Activated T-cell treated with anti-CD3 and anti-CD28 coated beads for 4 hours (primary cell): ENCODE data around the gene ILDR1.

Experiments used
- DNase-seq: peaks from one replicate; pipeline ENCODE4 v3.0.0-alpha.2; 2020

ILDR1 gene

DNA sequence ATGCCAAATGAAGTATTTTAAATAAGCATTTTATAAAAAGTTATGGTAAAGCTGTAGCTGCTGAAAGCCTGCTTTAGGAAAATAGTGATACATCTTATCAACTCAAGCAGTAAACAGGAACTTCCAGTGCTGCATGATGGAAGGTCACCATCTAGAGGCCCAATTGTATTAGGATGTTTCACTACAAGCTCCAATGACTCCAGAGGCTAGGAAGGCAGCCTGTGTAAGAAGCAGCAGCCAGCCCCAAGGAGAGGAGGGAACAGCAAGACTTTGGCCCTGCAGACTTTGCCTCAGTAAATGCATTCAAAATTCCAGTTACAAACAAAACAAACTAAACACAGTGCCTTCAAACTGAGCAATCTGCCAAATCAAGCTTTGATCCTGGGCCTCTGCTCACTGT lies 32.1 kb downstream of the ILDR1 start:
- DNase-seq = no peak

GRCh38 chr3:121988146-121988545 lies 33.9 kb downstream of the ILDR1 start:
- no peak for DNase-seq

- DNase-seq = no peak
Measured at GRCh38 chr3:121985846-121986245, 36.2 kb downstream of the ILDR1 start.

DNA sequence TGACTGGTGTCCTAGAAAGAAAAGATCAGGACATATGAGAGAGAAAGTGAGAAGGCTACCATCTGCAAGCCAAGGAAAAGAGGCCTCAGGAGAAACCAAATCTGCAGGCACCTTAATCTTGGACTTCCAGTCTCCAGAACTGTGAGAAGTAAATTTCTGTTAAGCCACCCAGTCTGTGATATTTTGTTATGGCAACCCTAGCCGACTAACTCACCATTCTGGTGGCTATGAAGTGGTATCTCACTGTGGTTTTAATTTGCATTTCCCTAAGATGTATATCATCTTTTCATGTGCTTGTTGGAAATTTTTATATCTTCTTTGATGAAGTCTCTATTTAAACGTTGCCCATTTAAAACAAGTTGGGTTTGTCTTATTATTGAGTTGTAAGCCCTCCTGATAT lies 40.6 kb downstream of the ILDR1 start:
- DNase-seq = no peak

- DNase-seq = no peak
Measured at GRCh38 chr3:121980450-121980796, 41.6 kb downstream of the ILDR1 start.

GRCh38 chr3:121979734-121980449 lies 42.2 kb downstream of the ILDR1 start:
- no peak for DNase-seq

DNA sequence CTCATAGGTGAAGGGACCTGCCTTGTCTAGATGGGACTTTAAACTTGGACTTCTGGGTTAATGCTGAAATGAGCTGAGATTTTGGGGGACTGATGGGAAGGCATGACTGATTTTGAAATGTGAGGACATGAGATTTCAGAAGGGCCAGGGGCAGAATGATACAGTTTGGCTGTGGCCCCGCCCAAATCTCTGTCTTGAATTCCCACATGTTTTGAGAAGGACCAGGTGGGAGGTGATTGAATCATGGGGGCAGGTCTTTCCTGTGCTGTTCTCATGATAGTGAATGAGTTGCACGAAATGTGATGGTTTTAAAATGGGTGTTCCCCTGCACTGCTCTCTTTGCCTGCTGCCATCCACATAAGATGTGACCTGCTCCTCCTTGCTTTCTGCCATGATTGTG lies 42.8 kb downstream of the ILDR1 start:
- DNase-seq = no peak

DNA sequence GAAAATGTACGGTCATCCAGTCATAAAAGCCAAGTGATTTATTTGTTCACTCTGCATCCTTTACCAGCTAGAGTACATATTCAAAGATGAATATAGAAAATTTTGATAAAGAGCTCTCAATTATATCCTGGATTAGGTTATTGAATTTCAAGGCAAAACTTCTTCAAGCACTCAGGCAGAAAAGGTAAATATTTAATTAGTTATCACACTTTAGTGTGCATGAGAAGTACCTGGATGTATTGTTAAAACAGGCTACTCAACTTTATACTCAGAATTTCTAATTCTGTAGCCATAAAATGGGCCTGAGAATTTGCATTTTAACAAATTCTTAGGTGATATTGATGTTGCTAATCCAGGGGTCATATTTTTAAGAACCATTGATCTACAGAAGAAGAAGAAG lies 45.3 kb downstream of the ILDR1 start:
- DNase-seq = no peak

DNA sequence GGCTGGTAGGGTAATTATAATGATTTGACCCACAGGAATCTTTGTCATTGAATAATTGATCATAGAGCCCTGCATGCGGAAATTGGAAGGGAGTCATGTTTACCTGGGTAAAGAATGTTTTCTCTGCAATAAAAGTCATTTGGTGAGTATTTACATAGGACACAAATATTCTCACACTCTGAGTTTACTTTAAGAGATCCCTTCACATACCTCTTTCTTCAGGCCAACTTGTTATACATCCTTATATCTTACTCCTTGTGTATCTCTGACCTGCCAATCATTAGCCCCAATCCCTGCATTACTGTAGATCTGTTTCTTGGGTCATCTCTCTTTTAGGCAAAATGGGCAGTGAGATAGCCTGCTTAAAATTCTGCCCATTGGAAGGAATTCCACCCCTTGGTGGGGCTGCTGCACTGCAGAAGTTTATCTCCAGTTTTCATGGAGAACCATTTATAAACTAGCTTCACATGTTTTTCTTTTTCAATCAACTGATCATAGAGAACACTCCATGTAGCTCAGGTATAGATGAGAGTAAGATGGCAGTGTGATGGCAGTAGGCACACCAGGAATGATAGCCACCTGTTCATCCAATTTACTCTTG lies 46.2 kb downstream of the ILDR1 start:
- DNase-seq = no peak

DNA sequence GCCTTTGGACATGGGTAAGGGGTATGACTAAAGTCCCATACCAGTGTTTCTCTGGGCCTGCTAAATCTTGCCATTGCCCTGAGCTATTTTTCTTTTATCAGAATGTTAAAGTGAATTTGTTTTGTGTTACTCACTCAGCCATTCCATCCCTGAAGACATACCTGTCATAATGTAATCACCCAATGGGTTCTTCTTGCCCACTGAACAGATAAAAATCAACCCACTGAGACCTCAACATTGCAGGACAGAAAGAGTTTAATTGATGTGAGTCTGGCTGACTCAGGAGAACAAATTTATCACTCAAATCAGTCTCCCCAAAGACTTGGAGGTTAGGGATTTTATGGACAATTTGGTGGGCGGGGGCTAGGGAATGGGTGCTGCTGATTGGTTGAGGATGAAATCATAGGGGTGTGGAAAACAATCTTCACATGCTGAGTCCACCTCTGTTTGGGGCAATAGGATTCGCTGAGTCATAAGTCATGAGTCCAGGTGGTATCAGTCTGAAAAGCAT lies 47.4 kb downstream of the ILDR1 start:
- DNase-seq = no peak

DNA sequence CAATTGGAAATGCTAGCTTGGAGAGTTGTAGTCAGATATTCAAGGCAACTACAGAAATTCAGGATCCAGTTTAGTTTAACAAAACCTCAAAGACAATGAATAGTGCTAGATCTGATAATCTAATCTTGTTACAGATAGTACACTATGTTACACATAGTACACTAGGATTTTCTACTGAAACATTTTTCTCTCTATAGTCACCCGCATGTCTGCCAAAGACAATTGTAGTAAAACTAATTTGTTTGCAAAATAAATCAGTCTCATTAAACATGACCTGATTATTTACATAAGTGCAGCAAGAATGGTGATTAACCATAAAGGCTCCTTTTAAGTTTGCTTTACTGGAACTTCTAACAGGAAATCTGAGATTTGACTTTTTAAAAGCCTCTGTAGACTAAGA lies 52.0 kb downstream of the ILDR1 start:
- DNase-seq = no peak

DNA sequence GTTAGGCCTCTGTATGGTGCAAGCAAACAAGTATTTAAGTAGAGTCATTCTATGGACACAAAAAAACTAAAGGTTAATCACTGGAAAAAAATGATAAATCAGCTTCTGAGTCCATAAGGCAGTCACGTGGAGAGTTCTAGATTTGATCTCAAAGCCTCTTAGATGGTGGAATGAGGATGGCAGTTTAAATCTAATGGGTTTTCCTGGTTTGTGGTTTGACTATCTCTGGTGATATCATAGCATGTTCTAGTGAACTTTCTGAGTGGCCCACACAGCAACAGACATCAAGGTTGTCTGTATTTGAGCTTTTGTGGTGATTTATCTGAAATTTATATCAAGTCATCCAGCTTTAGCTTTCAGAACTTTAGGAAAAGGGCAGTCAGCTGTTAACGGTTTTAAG lies 52.4 kb downstream of the ILDR1 start:
- no peak for DNase-seq

DNA sequence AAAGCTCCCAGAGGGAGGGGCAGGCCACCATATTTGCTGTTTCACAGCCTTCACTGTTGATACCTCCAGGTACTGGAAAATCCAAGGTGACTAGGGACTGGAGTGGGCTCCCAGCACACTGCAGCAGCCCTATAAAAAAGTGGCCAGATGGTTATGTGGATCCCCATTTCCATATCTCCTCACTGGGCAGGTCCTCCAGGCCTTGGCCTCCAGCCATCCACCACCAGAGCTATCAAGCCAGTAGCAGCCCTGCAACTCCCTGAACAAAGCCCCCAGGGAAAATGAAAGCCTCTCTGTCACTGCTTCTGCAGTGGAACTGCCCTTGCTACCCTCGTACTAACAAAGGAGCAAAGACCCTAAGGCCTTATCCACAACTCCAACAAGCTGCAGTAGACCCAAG lies 58.4 kb downstream of the ILDR1 start:
- DNase-seq = no peak

GRCh38 chr3:121962443-121962842 lies 59.6 kb downstream of the ILDR1 start:
- no peak for DNase-seq

- no peak for DNase-seq
Measured at GRCh38 chr3:121961283-121961682, 60.8 kb downstream of the ILDR1 start.

DNA sequence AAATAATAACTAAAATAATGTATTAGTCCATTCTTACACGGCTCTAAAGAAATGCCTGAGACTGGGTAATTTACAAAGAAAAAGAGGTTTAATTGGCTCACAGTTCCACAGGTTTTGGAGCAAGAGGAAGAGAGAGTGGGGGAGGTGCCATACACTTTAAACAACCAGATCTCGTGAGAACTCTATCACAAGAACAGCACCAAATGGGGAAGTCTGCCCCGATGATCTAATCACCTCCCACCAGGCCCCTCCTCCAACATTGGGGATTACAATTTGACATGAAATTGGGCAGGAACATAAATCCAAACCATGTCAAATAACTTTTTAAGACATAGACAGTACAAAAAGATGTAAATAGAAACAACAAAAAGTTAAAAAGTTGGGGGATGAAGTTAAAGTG lies 63.2 kb downstream of the ILDR1 start:
- DNase-seq = no peak

DNA sequence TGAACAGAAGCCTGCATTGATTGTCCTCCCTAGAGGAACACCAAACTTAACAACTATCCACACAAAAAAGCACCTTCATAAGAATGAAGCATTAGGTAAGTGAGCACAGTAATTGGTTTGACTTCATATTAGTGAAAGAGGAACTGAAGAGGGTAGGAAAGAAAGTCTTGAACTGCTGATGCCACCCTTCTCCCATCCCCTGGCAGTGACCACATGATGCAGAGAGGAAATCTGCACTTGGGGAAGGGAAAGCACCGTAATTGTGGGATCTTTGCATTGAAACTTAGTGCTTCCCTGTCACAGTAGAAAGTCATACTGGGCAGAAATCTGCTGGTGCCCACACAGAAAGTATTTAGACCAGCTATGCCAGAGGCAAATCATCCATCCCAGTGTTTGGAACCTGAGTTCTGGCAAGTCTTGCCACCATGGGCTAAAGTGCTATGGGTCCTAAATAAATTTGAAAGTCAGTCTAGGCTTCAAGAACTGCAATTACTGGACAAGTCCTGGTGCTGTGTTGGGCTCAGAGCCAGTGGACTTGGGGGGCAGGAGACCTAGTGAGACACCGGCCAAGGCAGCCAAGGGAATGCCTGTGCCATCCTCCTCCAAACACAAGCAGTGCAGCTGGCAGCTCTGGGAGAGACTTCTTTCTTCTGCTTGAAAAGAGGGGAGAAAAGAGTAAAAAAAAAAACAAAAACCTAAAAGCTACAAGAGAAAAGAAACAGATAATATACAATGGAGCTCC lies 64.2 kb downstream of the ILDR1 start:
- DNase-seq = no peak

GRCh38 chr3:121956363-121956762 lies 65.7 kb downstream of the ILDR1 start:
- DNase-seq = no peak

DNA sequence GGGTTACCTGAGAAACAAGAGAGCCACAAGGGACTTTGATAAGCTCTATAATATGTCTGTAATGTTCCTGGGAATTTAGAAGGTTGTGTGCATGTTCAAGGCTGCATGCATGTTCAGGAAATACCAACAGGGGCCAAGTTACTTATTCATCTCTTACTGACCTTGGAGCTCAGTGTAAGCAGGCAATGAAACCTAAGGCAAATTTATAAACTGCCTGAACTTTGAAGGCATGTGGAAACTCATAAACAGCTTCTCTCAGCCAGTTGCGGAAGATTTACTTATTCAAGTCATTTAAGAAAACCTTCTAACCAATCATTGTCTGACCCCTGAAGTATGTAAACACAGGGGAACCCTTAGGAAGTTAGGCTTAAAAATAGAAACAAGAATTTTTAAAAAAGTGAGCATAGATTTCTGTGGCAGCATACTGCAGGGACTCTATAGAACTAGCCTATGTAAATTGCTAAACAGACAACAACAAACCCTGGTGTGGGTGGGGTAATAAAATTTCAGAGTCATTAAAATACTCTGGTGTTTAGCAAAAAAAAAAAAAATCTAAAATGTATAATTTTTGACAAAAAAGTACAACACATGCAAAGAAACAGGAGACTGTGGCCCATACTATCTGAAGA lies 70.6 kb downstream of the ILDR1 start:
- DNase-seq = no peak

DNA sequence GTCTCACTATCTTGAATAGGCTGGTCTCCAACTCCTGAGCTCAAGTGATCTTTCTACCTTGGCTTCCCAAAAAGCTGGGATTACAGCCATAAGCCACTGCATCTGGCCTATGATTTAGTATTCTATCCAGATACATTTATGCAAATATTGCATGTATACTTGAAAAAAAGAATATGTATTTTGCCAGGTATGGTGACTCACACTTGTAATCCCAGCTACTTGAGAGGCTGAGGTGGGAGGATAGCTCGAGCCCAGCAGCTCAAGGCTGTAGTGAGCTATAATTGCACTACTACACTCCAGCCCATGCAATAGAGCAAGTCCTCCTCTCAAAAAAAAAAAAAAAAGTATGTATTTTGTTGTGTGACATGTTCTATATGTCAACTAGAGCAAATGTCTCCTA lies 73.4 kb downstream of the ILDR1 start:
- DNase-seq = no peak

DNA sequence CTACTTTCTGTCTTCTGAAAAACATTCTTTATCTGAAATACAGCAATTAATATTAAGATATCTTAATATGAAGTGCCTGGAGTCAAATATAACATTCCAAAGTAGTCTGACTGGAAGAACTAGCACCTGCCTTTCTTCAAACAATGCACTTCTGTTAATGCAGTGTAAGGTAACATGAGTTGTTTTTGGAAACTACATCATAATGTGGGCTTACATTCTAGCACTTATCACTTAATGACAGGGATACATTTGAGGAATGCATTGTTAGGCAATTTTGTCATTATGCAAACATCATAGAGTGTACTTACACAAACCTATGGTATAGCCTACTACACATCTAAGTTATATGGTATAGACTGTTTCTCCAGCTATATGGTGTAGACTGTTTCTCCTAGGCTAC lies 78.6 kb downstream of the ILDR1 start:
- no peak for DNase-seq

DNA sequence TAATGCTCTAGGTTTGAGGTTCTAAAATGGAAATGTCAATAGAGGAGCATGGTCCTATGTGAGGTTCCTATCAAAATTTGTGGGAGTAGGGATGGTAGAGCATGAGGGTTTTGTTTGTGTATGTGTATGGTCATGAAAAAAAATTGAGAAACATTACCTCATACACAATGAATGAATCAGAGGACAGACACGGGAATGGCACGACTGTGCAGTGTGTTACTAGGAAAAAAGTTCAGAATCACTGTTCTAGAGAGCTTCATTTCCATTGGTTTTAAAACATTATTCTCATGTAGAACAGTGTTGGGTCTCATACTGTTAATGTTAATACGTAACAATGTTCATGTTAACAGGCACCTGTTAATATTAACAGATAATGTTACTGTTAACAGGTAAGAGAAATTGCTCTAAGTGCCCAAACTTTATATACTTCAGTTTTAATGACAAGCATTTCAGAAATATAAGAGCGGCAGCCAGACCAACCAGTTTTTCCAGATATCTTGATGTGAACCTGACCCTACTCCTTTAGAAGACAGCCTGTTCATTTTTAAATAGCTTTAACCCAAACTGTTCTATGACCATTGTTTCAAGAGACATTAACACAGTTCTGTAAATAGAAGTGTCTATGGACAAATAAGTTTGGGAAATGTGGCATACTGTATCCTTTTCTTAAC lies 79.8 kb downstream of the ILDR1 start:
- no peak for DNase-seq

DNA sequence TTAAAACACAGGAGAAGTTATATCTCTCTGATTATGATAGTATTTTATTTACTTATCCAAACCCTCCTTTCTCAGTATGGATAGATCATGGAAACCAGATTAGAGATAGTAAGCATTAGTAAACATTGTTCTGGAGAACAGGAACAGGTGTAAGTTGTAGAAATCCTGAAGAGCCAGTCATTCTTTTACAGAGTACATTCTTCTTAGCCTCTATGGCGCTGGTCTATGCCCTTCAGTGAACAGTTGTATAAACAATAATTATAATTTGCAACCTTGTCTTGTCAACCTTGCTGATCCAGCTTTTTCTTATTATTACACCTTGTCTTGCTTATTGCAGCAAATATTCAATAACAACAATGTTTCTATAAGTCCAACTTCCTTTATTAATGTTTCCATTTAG lies 80.5 kb downstream of the ILDR1 start:
- no peak for DNase-seq
